ENCODE data around the gene ZDHHC17.
A peak's percentile ranks its signal among the peaks of the same experiment; 100 is the strongest.
"Not testable (repeated sequence)": the region's sequence is repeated elsewhere in the genome, so short reads cannot be mapped to it uniquely, and the experiment has no call there.

The ZDHHC17 gene

GRCh38 chr12:76766161-76766560 is 2.2 kb downstream of the ZDHHC17 start:
- no peak for DNase-seq (ENCODE audit: low read depth, low spot score)

- DNase-seq (ENCODE audit: low read depth, low spot score) = no peak
Observed at GRCh38 chr12:76768576-76768975, 4.7 kb downstream of the ZDHHC17 start.

GRCh38 chr12:76777765-76778216 is 13.9 kb downstream of the ZDHHC17 start:
- DNase-seq (ENCODE audit: low read depth, low spot score) = no peak

- no peak for DNase-seq (ENCODE audit: low read depth, low spot score)
Observed at GRCh38 chr12:76778364-76778763, 14.4 kb downstream of the ZDHHC17 start.

GRCh38 chr12:76779310-76779709 is 15.4 kb downstream of the ZDHHC17 start:
- not testable (repeated sequence) for DNase-seq (ENCODE audit: low read depth, low spot score)

- DNase-seq (ENCODE audit: low read depth, low spot score) = no peak
Observed at GRCh38 chr12:76781321-76781720, 17.4 kb downstream of the ZDHHC17 start.

GRCh38 chr12:76782526-76782925 is 18.6 kb downstream of the ZDHHC17 start:
- no peak for DNase-seq (ENCODE audit: low read depth, low spot score)

GRCh38 chr12:76784600-76785051 is 20.7 kb downstream of the ZDHHC17 start:
- DNase-seq (ENCODE audit: low read depth, low spot score) = no peak

- DNase-seq (ENCODE audit: low read depth, low spot score) = no peak
Observed at GRCh38 chr12:76785407-76785806, 21.5 kb downstream of the ZDHHC17 start.

- no peak for DNase-seq (ENCODE audit: low read depth, low spot score)
Observed at GRCh38 chr12:76786986-76787385, 23.1 kb downstream of the ZDHHC17 start.

GRCh38 chr12:76787689-76788088 is 23.8 kb downstream of the ZDHHC17 start:
- no peak for DNase-seq (ENCODE audit: low read depth, low spot score)

- DNase-seq (ENCODE audit: low read depth, low spot score) = no peak
Observed at GRCh38 chr12:76789335-76790050, 25.6 kb downstream of the ZDHHC17 start.

GRCh38 chr12:76790564-76791552 is 26.9 kb downstream of the ZDHHC17 start:
- DNase-seq (ENCODE audit: low read depth, low spot score) = no peak

- DNase-seq (ENCODE audit: low read depth, low spot score) = no peak
Observed at GRCh38 chr12:76792828-76793227, 28.9 kb downstream of the ZDHHC17 start.

GRCh38 chr12:76798864-76799263 is 34.9 kb downstream of the ZDHHC17 start:
- no peak for DNase-seq (ENCODE audit: low read depth, low spot score)

GRCh38 chr12:76799362-76799761 is 35.4 kb downstream of the ZDHHC17 start:
- no peak for DNase-seq (ENCODE audit: low read depth, low spot score)

GRCh38 chr12:76802060-76802459 is 38.1 kb downstream of the ZDHHC17 start:
- no peak for DNase-seq (ENCODE audit: low read depth, low spot score)

- no peak for DNase-seq (ENCODE audit: low read depth, low spot score)
Observed at GRCh38 chr12:76804435-76804976, 40.6 kb downstream of the ZDHHC17 start.

- DNase-seq (ENCODE audit: low read depth, low spot score) = peak; percentile 10
Observed at GRCh38 chr12:76810671-76811419, 46.9 kb downstream of the ZDHHC17 start.

- no peak for DNase-seq (ENCODE audit: low read depth, low spot score)
Observed at GRCh38 chr12:76811976-76812375, 48.1 kb downstream of the ZDHHC17 start.

- no peak for DNase-seq (ENCODE audit: low read depth, low spot score)
Observed at GRCh38 chr12:76813265-76813664, 49.4 kb downstream of the ZDHHC17 start.

Measured in ELF-1 (cell line).